ENCODE data around the gene FADS2.

The FADS2 gene

GRCh38 chr11:61905801-61906521, 77.9 kb downstream of the FADS2 start:
- DNase-seq (ENCODE audit: low read depth) = no peak

GRCh38 chr11:61906522-61906909, 78.4 kb downstream of the FADS2 start:
- DNase-seq (ENCODE audit: low read depth) = no peak

- no peak for DNase-seq (ENCODE audit: low read depth)
Observed at GRCh38 chr11:61907282-61907681, 79.2 kb downstream of the FADS2 start.

- DNase-seq (ENCODE audit: low read depth) = no peak
Observed at GRCh38 chr11:61907871-61908729, 80.0 kb downstream of the FADS2 start.

GRCh38 chr11:61908730-61909316, 80.7 kb downstream of the FADS2 start:
- no peak for DNase-seq (ENCODE audit: low read depth)

GRCh38 chr11:61910187-61911127, 82.4 kb downstream of the FADS2 start:
- DNase-seq (ENCODE audit: low read depth) = no peak

GRCh38 chr11:61911128-61911700, 83.1 kb downstream of the FADS2 start:
- DNase-seq (ENCODE audit: low read depth) = no peak

GRCh38 chr11:61911701-61912529, 83.8 kb downstream of the FADS2 start:
- no peak for DNase-seq (ENCODE audit: low read depth)

- DNase-seq (ENCODE audit: low read depth) = no peak
Observed at GRCh38 chr11:61912530-61912898, 84.4 kb downstream of the FADS2 start.

- no peak for DNase-seq (ENCODE audit: low read depth)
Observed at GRCh38 chr11:61912991-61913698, 85.0 kb downstream of the FADS2 start.

GRCh38 chr11:61913699-61914395, 85.7 kb downstream of the FADS2 start:
- no peak for DNase-seq (ENCODE audit: low read depth)

- no peak for DNase-seq (ENCODE audit: low read depth)
Observed at GRCh38 chr11:61914471-61915171, 86.5 kb downstream of the FADS2 start.

GRCh38 chr11:61916737-61917333, 88.7 kb downstream of the FADS2 start:
- no peak for DNase-seq (ENCODE audit: low read depth)
